ENCODE data around the gene HS3ST4. TPM values are rescaled to one million over a fixed set of nuclear protein-coding genes. Genes with fewer than 3 reads are reported as not detected.

HS3ST4 gene
- polyA plus RNA-seq, 1 donor (not counting 4 experiments of a cell fraction or from before 2014, with no cell fraction given), result not detected

- TF ChIP-seq CTCF (optimal IDR thresholded peaks at IDR 0.05 in 1 of 3, IDR thresholded peaks at IDR 0.05 in 1 of 3, conservative IDR thresholded peaks at IDR 0.05 in 1 of 3; ENCODE audit: extremely low read depth in 1 of 3, insufficient read depth in 2 of 3, low read length in 3 of 3), result no peak
- TF ChIP-seq EZH2 (IDR thresholded peaks at IDR 0.05; ENCODE audit: low read length), result no peak
- no peak overlapping the region for H3K27ac ChIP-seq (ENCODE audit: control insufficient read depth, insufficient read depth, low read length)
- no peaks in the 10 kb centered on the region for H3K36me3 ChIP-seq (ENCODE audit: control insufficient read depth in 2 of 2, extremely low read depth in 1 of 2, insufficient read depth in 2 of 2, low read length in 2 of 2)
- H3K27me3 ChIP-seq (ENCODE audit: control insufficient read depth, extremely low read depth, insufficient read depth, low read length), result no peaks in the 10 kb centered on the region
- no peak overlapping the region for H3K9ac ChIP-seq (ENCODE audit: control insufficient read depth, extremely low read depth, insufficient read depth, low read length)
- no peaks in the 10 kb centered on the region for H3K79me2 ChIP-seq (ENCODE audit: control insufficient read depth, insufficient read depth, low read length)
- peaks cover 3% of the 10 kb centered on the region for H3K9me3 ChIP-seq (ENCODE audit: control insufficient read depth, low read depth, low read length)
- FAIRE-seq (no peak), DNase-seq (ENCODE audit: low read depth, low spot score) (no peak)
- no peaks in the 10 kb centered on the region for H4K20me1 ChIP-seq (ENCODE audit: control insufficient read depth, extremely low read depth, insufficient read depth, low read length)
- no peak overlapping the region for H3K4me2 ChIP-seq (ENCODE audit: control insufficient read depth, extremely low read depth, insufficient read depth, low read depth, low read length)
- no peak overlapping the region for H2AFZ ChIP-seq (ENCODE audit: control insufficient read depth, low read length)
- no peak overlapping the region for H3K4me3 ChIP-seq (ENCODE audit: control insufficient read depth in 2 of 3, extremely low read depth in 1 of 3, insufficient read depth in 2 of 3, low read depth in 1 of 3, low read length in 3 of 3)
- dilution Hi-C loops (cut with MboI; ENCODE audit: extremely low pct_ligation_motif_present, low sequenced_read_pairs), result no loop called here
- no peaks in the 10 kb centered on the region for H3K9me1 ChIP-seq (ENCODE audit: control insufficient read depth, extremely low read depth, insufficient read depth, low read length)
- no peaks in the 10 kb centered on the region for H3K4me1 ChIP-seq (ENCODE audit: control insufficient read depth, extremely low read depth, insufficient read depth, low read length)
Measured at GRCh38 chr16:25817295-25817694, 125.5 kb downstream of the HS3ST4 start.

GRCh38 chr16:25817876-25818275 lies 126.1 kb downstream of the HS3ST4 start:
- Histone ChIP-seq H3K9me1 (ENCODE audit: control insufficient read depth, extremely low read depth, insufficient read depth, low read length) (no peaks in the 10 kb centered on the region), H2AFZ (ENCODE audit: control insufficient read depth, low read length) (no peak overlapping the region), H4K20me1 (ENCODE audit: control insufficient read depth, extremely low read depth, insufficient read depth, low read length) (no peaks in the 10 kb centered on the region), H3K27me3 (ENCODE audit: control insufficient read depth, extremely low read depth, insufficient read depth, low read length) (no peaks in the 10 kb centered on the region), H3K9me3 (ENCODE audit: control insufficient read depth, low read depth, low read length) (peaks cover 3% of the 10 kb centered on the region), H3K27ac (ENCODE audit: control insufficient read depth, insufficient read depth, low read length) (no peak overlapping the region), H3K4me2 (ENCODE audit: control insufficient read depth, extremely low read depth, insufficient read depth, low read depth, low read length) (no peak overlapping the region), H3K4me1 (ENCODE audit: control insufficient read depth, extremely low read depth, insufficient read depth, low read length) (no peaks in the 10 kb centered on the region), H3K36me3 (ENCODE audit: control insufficient read depth in 2 of 2, extremely low read depth in 1 of 2, insufficient read depth in 2 of 2, low read length in 2 of 2) (no peaks in the 10 kb centered on the region), H3K79me2 (ENCODE audit: control insufficient read depth, insufficient read depth, low read length) (no peaks in the 10 kb centered on the region), H3K9ac (ENCODE audit: control insufficient read depth, extremely low read depth, insufficient read depth, low read length) (no peak overlapping the region), H3K4me3 (ENCODE audit: control insufficient read depth in 2 of 3, extremely low read depth in 1 of 3, insufficient read depth in 2 of 3, low read depth in 1 of 3, low read length in 3 of 3) (no peak overlapping the region)
- TF ChIP-seq EZH2 (IDR thresholded peaks at IDR 0.05; ENCODE audit: low read length), result no peak
- no peak for TF ChIP-seq CTCF (optimal IDR thresholded peaks at IDR 0.05 in 1 of 3, IDR thresholded peaks at IDR 0.05 in 1 of 3, conservative IDR thresholded peaks at IDR 0.05 in 1 of 3; ENCODE audit: extremely low read depth in 1 of 3, insufficient read depth in 2 of 3, low read length in 3 of 3)
- dilution Hi-C loops (cut with MboI; ENCODE audit: extremely low pct_ligation_motif_present, low sequenced_read_pairs), result no loop called here
- FAIRE-seq (no peak), DNase-seq (ENCODE audit: low read depth, low spot score) (no peak)
